SK-N-SH treated with all-trans-retinoic acid at 6 μM for 48 hours (cell line): Measurements from ENCODE around the gene JAML.

Source experiments
- ATAC-seq: fragments of 200-7000 bp; cut with Tn5 transposase; 3 replicates; pipeline ENCODE4 v1.9.1; 2020; ENCODE audit warnings: mild to moderate bottlenecking, moderate library complexity
- ARNTL ChIP-seq: fragments of 450-650 bp; formaldehyde crosslinking; IDR thresholded peaks from 2 replicates; pipeline ENCODE4 v1.5.0; 2020; ENCODE audit warnings: low read depth, mild to moderate bottlenecking, moderate library complexity, borderline replicate concordance
- BACH2 ChIP-seq: fragments of 250-450 bp; sonication (Bioruptor Pico); IDR thresholded peaks from 2 replicates; pipeline ENCODE4 v1.9.0; 2021; ENCODE audit warnings: mild to moderate bottlenecking, borderline replicate concordance
- CREB5 ChIP-seq: fragments of 250-450 bp; sonication (Bioruptor Pico); IDR thresholded peaks from 2 replicates; pipeline ENCODE4 v1.5.1; 2020; ENCODE audit warnings: low read depth, mild to moderate bottlenecking, moderate library complexity
- CSDC2 ChIP-seq: fragments of 250-450 bp; sonication (Bioruptor Pico); IDR thresholded peaks from 2 replicates; pipeline ENCODE4 v1.5.0; 2020; ENCODE audit warnings: mild to moderate bottlenecking, moderate library complexity
- CSRNP3 ChIP-seq: fragments of 250-450 bp; sonication (Bioruptor Pico); IDR thresholded peaks from 2 replicates; pipeline ENCODE4 v1.5.1; 2021; ENCODE audit warnings: mild to moderate bottlenecking, moderate library complexity
- ESRRG ChIP-seq: fragments of 250-450 bp; sonication (Bioruptor Pico); IDR thresholded peaks from 2 replicates; pipeline ENCODE4 v1.6.1; 2021; ENCODE audit warnings: mild to moderate bottlenecking
- GLIS3 ChIP-seq: fragments of 250-450 bp; sonication (Bioruptor Pico); IDR thresholded peaks from 2 replicates; pipeline ENCODE4 v1.5.0; 2020; ENCODE audit warnings: mild to moderate bottlenecking, moderate library complexity
- ISL1 ChIP-seq: fragments of 250-450 bp; sonication (Bioruptor Pico); IDR thresholded peaks from 2 replicates; pipeline ENCODE4 v2.1.2; 2022; ENCODE audit warnings: mild to moderate bottlenecking, moderate library complexity
- OSR1 ChIP-seq: fragments of 250-450 bp; sonication (Bioruptor Pico); IDR thresholded peaks from 2 replicates; pipeline ENCODE4 v1.8.0; 2022; ENCODE audit warnings: moderate library complexity, mild to moderate bottlenecking, inconsistent platforms
- PATZ1 ChIP-seq: fragments of 250-450 bp; sonication (Bioruptor Pico); IDR thresholded peaks from 2 replicates; pipeline ENCODE4 v1.8.0; 2020; ENCODE audit warnings: mild to moderate bottlenecking, moderate library complexity, borderline replicate concordance
- RARB ChIP-seq: fragments of 250-450 bp; sonication (Bioruptor Pico); IDR thresholded peaks from 2 replicates; pipeline ENCODE4 v1.8.0; 2021; ENCODE audit warnings: mild to moderate bottlenecking, moderate library complexity
- SNAI2 ChIP-seq: fragments of 250-450 bp; sonication (Bioruptor Pico); IDR thresholded peaks from 2 replicates; pipeline ENCODE4 v1.5.0; 2020; ENCODE audit warnings: mild to moderate bottlenecking, moderate library complexity
- TCF4 ChIP-seq: fragments of 250-450 bp; sonication (Bioruptor Pico); IDR thresholded peaks from 2 replicates; pipeline ENCODE4 v1.8.0; 2021; ENCODE audit warnings: mild to moderate bottlenecking, moderate library complexity, borderline replicate concordance
- TOX ChIP-seq: fragments of 250-450 bp; sonication (Bioruptor Pico); IDR thresholded peaks from 2 replicates; pipeline ENCODE4 v1.8.0; 2021; ENCODE audit warnings: mild to moderate bottlenecking, moderate library complexity, borderline replicate concordance
- TSHZ2 ChIP-seq: fragments of 250-450 bp; sonication (Bioruptor Pico); IDR thresholded peaks from 2 replicates; pipeline ENCODE4 v1.5.0; 2020; ENCODE audit warnings: mild to moderate bottlenecking, moderate library complexity
- ZC3H10 ChIP-seq: fragments of 250-450 bp; sonication (Bioruptor Pico); IDR thresholded peaks from 2 replicates; pipeline ENCODE4 v1.5.1; 2021; ENCODE audit warnings: mild to moderate bottlenecking, moderate library complexity
- ZFP3 ChIP-seq: fragments of 250-450 bp; sonication (Bioruptor Pico); IDR thresholded peaks from 2 replicates; pipeline ENCODE4 v1.5.0; 2020; ENCODE audit warnings: mild to moderate bottlenecking, moderate library complexity
- ZFP30 ChIP-seq: fragments of 450-650 bp; formaldehyde crosslinking; IDR thresholded peaks from 2 replicates; pipeline ENCODE4 v1.5.0; 2022; ENCODE audit warnings: mild to moderate bottlenecking, moderate library complexity
- ZNF565 ChIP-seq: fragments of 450-650 bp; formaldehyde crosslinking; conservative IDR thresholded peaks from 2 replicates; pipeline ENCODE4 v1.5.0; 2020; ENCODE audit warnings: low read depth, mild to moderate bottlenecking, moderate library complexity
- ZNF70 ChIP-seq: fragments of 450-650 bp; formaldehyde crosslinking; IDR thresholded peaks from 2 replicates; pipeline ENCODE4 v1.5.0; 2020; ENCODE audit warnings: mild to moderate bottlenecking, moderate library complexity
- ZNF8 ChIP-seq: fragments of 450-650 bp; formaldehyde crosslinking; IDR thresholded peaks from 2 replicates; pipeline ENCODE4 v1.5.0; 2020; ENCODE audit warnings: mild to moderate bottlenecking, moderate library complexity

JAML gene

GRCh38 chr11:118222437-118222836 lies 2.4 kb downstream of the JAML start:
- ATAC-seq: no peak

GRCh38 chr11:118221419-118221818 lies 3.4 kb downstream of the JAML start:
- no peak for ATAC-seq
- TF ChIP-seq ISL1 (CRISPR knock-in tag): no peak
- TF ChIP-seq GLIS3: no peak
- TF ChIP-seq ZNF565 (CRISPR knock-in tag): no peak
- no peak for TF ChIP-seq ZNF70 (CRISPR knock-in tag)
- TF ChIP-seq PATZ1 (CRISPR knock-in tag): no peak
- no peak for TF ChIP-seq TOX (CRISPR knock-in tag)
- no peak for TF ChIP-seq ZNF8
- TF ChIP-seq BACH2 (CRISPR knock-in tag): no peak
- no peak for TF ChIP-seq SNAI2 (CRISPR knock-in tag)
- TF ChIP-seq CREB5 (CRISPR knock-in tag): no peak
- TF ChIP-seq ZC3H10 (CRISPR knock-in tag): no peak
- no peak for TF ChIP-seq TSHZ2 (CRISPR knock-in tag)

More at GRCh38 chr11:118222437-118222836, 2.4 kb downstream of the JAML start:
- TF ChIP-seq SNAI2 (CRISPR knock-in tag) (no peak), TSHZ2 (CRISPR knock-in tag) (no peak), ZC3H10 (CRISPR knock-in tag) (no peak), GLIS3 (no peak), ISL1 (CRISPR knock-in tag) (no peak), RARB (CRISPR knock-in tag) (no peak), CSDC2 (CRISPR knock-in tag) (no peak), CSRNP3 (CRISPR knock-in tag) (no peak), ZNF8 (no peak), TCF4 (CRISPR knock-in tag) (no peak), ZNF70 (CRISPR knock-in tag) (no peak), ARNTL (CRISPR knock-in tag) (no peak), OSR1 (CRISPR knock-in tag) (no peak)

- ATAC-seq: no peak
- no peak for TF ChIP-seq ZFP3
- no peak for TF ChIP-seq ESRRG (CRISPR knock-in tag)
- no peak for TF ChIP-seq GLIS3
- no peak for TF ChIP-seq ZFP30
Measured at GRCh38 chr11:118219732-118220131, 5.1 kb downstream of the JAML start.
